ENCODE results near the gene FNDC8.

- TF ChIP-seq TAF1 (IDR thresholded peaks at IDR 0.05; ENCODE audit: borderline replicate concordance, insufficient read depth, low read length) (no peak), SIN3A (IDR thresholded peaks at IDR 0.05; ENCODE audit: borderline replicate concordance, insufficient read depth, low read length) (no peak)
These were observed 54.4 kb downstream of the FNDC8 start for GRCh38 chr17:35175638-35176415.
